Neural cell (in vitro differentiated cells): ENCODE results near the gene POLDIP3. TPM values are rescaled to one million over a fixed set of nuclear protein-coding genes. Genes with fewer than 3 reads are reported as not detected.

Experiments
- H2AFZ ChIP-seq: fragments of 200-600, 300-800 bp; sonication (generic), shearing (Covaris generic); 2 replicates; pipeline ENCODE4 v1.6.0; 2014; ENCODE audit warnings: low read depth, mild to moderate bottlenecking, antibody characterized with exemption, low read length, moderate library complexity
- H3F3A ChIP-seq: fragments of 200-600 bp; shearing (Covaris generic); 2 replicates; pipeline ENCODE4 v1.6.1; 2016; ENCODE audit warnings: mild to moderate bottlenecking, moderate library complexity, mixed read lengths, antibody characterized with exemption, low read length; ENCODE audit not compliant: insufficient read depth, poor library complexity, severe bottlenecking
- H3K27ac ChIP-seq: fragments of 200-600, 300-800 bp; sonication (generic), shearing (Covaris generic); 2 replicates; pipeline ENCODE4 v1.5.1; 2014; ENCODE audit warnings: mild to moderate bottlenecking, low read length, moderate library complexity
- H3K27me3 ChIP-seq: fragments of 300-800, 200-600 bp; sonication (generic), shearing (Covaris generic); 2 replicates; pipeline ENCODE4 v1.6.0; 2014; ENCODE audit warnings: mild to moderate bottlenecking, low read depth, low read length, moderate library complexity; ENCODE audit not compliant: insufficient read depth
- H3K36me3 ChIP-seq: fragments of 300-800, 200-600 bp; sonication (generic), shearing (Covaris generic); 2 replicates; pipeline ENCODE4 v1.5.1; 2014; ENCODE audit warnings: mild to moderate bottlenecking, antibody characterized with exemption, low read length, moderate library complexity; ENCODE audit not compliant: insufficient read depth
- H3K4me2 ChIP-seq: fragments of 300-800, 200-600 bp; sonication (generic), shearing (Covaris generic); 2 replicates; pipeline ENCODE4 v1.6.0; 2014; ENCODE audit warnings: mild to moderate bottlenecking, low read length
- H3K4me3 ChIP-seq: fragments of 300-800, 200-600 bp; sonication (generic), shearing (Covaris generic); 2 replicates; pipeline ENCODE4 v1.5.1; 2014; ENCODE audit warnings: mild to moderate bottlenecking, low read length, moderate library complexity
- H3K79me2 ChIP-seq: fragments of 200-600 bp; shearing (Covaris generic); replicated peaks from 2 replicates; pipeline ENCODE4 v1.6.0; 2014; ENCODE audit warnings: mild to moderate bottlenecking, low read length, moderate library complexity; ENCODE audit not compliant: insufficient read depth
- H3K9ac ChIP-seq: fragments of 300-800, 200-600 bp; sonication (generic), shearing (Covaris generic); 2 replicates; pipeline ENCODE4 v1.6.1; 2016; ENCODE audit warnings: mild to moderate bottlenecking, low read length, mixed read lengths
- H3K9me2 ChIP-seq: fragments of 200-600 bp; shearing (Covaris generic); 2 replicates; pipeline ENCODE4 v1.6.1; 2016; ENCODE audit warnings: mild to moderate bottlenecking, low read length, mixed read lengths; ENCODE audit not compliant: insufficient read depth
- H3K9me3 ChIP-seq: fragments of 200-600, 300-800 bp; sonication (generic), shearing (Covaris generic); 2 replicates; pipeline ENCODE4 v1.6.1; 2016; ENCODE audit warnings: mild to moderate bottlenecking, mixed run types, low read length, moderate library complexity, mixed read lengths
- H4K20me1 ChIP-seq: fragments of 200-600 bp; shearing (Covaris generic); 2 replicates; pipeline ENCODE4 v1.6.1; 2016; ENCODE audit warnings: mild to moderate bottlenecking, mixed run types; ENCODE audit not compliant: insufficient read depth
- EP300 ChIP-seq: fragments of 450-650 bp; conservative IDR thresholded peaks from 2 replicates; pipeline ENCODE4 v1.6.1; 2014; ENCODE audit warnings: antibody characterized with exemption, mild to moderate bottlenecking, moderate library complexity; ENCODE audit not compliant: poor library complexity, severe bottlenecking
- EZH2 ChIP-seq: fragments of 200-600, 300-800 bp; shearing (Covaris generic), sonication (generic); IDR thresholded peaks from 2 replicates; pipeline ENCODE4 v1.6.1; 2014; ENCODE audit warnings: antibody characterized with exemption, low read length, borderline replicate concordance, mild to moderate bottlenecking; ENCODE audit not compliant: insufficient read depth, poor library complexity, severe bottlenecking
- MXI1 ChIP-seq: fragments of 450-650 bp; conservative IDR thresholded peaks from 2 replicates; pipeline ENCODE4 v1.6.1; 2014; ENCODE audit warnings: antibody characterized with exemption, mild to moderate bottlenecking; ENCODE audit not compliant: poor library complexity, severe bottlenecking
- POLR2AphosphoS5 ChIP-seq: IDR thresholded peaks from 2 replicates; pipeline ENCODE4 v1.6.1; 2012
- RAD21 ChIP-seq: fragments of 450-650 bp; conservative IDR thresholded peaks from 2 replicates; pipeline ENCODE4 v1.6.1; 2014; ENCODE audit warnings: antibody characterized with exemption, mild to moderate bottlenecking, moderate library complexity
- SMC3 ChIP-seq: fragments of 450-650 bp; conservative IDR thresholded peaks from 2 replicates; pipeline ENCODE4 v1.6.1; 2014; ENCODE audit warnings: antibody characterized with exemption, mild to moderate bottlenecking, moderate library complexity; ENCODE audit not compliant: poor library complexity
- TAF1 ChIP-seq: IDR thresholded peaks from 2 replicates; pipeline ENCODE4 v1.6.1; 2012; ENCODE audit warnings: low read depth
- polyA plus RNA-seq: library from polyadenylated mRNA; depleted of rRNA; stranded (reverse); fragments of >200 nt; gene quantifications from 2 replicates; pipeline ENCODE4 v1.2.3, GENCODE V29; 2014
- TF ChIP-seq, protein P1 (sequence below): IDR thresholded peaks from 2 replicates; pipeline ENCODE4 v1.6.1; 2012; ENCODE audit warnings: borderline replicate concordance
- TF ChIP-seq, protein P2 (sequence below): fragments of 450-650 bp; IDR thresholded peaks from 2 replicates; pipeline ENCODE4 v1.5.1; 2014; ENCODE audit warnings: antibody characterized with exemption, mild to moderate bottlenecking, moderate library complexity; ENCODE audit not compliant: poor library complexity, severe bottlenecking

Gene POLDIP3
- polyA plus RNA-seq, 1 donor from 2014 or later, result 56.9 TPM

GRCh38 chr22:42656578-42656977, 41.9 kb upstream of the POLDIP3 start:
- no peaks in the 10 kb centered on the region for H3K9me2 ChIP-seq
- peak overlapping the region; percentile 66 for H3K27ac ChIP-seq
- no peaks in the 10 kb centered on the region for H4K20me1 ChIP-seq
- no peaks in the 10 kb centered on the region for H3K9me3 ChIP-seq
- H3K4me2 ChIP-seq, result no peak overlapping the region
- H3K4me3 ChIP-seq, result no peak overlapping the region
- no peaks in the 10 kb centered on the region for H3K79me2 ChIP-seq
- H3K9ac ChIP-seq, result no peak overlapping the region
- H3F3A ChIP-seq, result no peaks in the 10 kb centered on the region
- TF ChIP-seq, protein P1, sequence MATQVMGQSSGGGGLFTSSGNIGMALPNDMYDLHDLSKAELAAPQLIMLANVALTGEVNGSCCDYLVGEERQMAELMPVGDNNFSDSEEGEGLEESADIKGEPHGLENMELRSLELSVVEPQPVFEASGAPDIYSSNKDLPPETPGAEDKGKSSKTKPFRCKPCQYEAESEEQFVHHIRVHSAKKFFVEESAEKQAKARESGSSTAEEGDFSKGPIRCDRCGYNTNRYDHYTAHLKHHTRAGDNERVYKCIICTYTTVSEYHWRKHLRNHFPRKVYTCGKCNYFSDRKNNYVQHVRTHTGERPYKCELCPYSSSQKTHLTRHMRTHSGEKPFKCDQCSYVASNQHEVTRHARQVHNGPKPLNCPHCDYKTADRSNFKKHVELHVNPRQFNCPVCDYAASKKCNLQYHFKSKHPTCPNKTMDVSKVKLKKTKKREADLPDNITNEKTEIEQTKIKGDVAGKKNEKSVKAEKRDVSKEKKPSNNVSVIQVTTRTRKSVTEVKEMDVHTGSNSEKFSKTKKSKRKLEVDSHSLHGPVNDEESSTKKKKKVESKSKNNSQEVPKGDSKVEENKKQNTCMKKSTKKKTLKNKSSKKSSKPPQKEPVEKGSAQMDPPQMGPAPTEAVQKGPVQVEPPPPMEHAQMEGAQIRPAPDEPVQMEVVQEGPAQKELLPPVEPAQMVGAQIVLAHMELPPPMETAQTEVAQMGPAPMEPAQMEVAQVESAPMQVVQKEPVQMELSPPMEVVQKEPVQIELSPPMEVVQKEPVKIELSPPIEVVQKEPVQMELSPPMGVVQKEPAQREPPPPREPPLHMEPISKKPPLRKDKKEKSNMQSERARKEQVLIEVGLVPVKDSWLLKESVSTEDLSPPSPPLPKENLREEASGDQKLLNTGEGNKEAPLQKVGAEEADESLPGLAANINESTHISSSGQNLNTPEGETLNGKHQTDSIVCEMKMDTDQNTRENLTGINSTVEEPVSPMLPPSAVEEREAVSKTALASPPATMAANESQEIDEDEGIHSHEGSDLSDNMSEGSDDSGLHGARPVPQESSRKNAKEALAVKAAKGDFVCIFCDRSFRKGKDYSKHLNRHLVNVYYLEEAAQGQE, result no peak
- TF ChIP-seq MXI1 (no peak), POLR2AphosphoS5 (no peak), SMC3 (no peak), RAD21 (no peak), TAF1 (no peak), EP300 (no peak), EZH2 (no peak)
- TF ChIP-seq, protein P2, sequence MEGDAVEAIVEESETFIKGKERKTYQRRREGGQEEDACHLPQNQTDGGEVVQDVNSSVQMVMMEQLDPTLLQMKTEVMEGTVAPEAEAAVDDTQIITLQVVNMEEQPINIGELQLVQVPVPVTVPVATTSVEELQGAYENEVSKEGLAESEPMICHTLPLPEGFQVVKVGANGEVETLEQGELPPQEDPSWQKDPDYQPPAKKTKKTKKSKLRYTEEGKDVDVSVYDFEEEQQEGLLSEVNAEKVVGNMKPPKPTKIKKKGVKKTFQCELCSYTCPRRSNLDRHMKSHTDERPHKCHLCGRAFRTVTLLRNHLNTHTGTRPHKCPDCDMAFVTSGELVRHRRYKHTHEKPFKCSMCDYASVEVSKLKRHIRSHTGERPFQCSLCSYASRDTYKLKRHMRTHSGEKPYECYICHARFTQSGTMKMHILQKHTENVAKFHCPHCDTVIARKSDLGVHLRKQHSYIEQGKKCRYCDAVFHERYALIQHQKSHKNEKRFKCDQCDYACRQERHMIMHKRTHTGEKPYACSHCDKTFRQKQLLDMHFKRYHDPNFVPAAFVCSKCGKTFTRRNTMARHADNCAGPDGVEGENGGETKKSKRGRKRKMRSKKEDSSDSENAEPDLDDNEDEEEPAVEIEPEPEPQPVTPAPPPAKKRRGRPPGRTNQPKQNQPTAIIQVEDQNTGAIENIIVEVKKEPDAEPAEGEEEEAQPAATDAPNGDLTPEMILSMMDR, result no peak
- no peak overlapping the region for H2AFZ ChIP-seq
- H3K36me3 ChIP-seq, result no peaks in the 10 kb centered on the region
- peaks cover under 1% of the 10 kb centered on the region for H3K27me3 ChIP-seq

- no peak overlapping the region for H3K4me2 ChIP-seq
- H2AFZ ChIP-seq, result no peak overlapping the region
- peak; percentile 46 for TF ChIP-seq POLR2AphosphoS5
- TF ChIP-seq SMC3, result no peak
- TF ChIP-seq MXI1, result no peak
- TF ChIP-seq RAD21, result no peak
- peak; percentile 54 for TF ChIP-seq EP300
- TF ChIP-seq, protein P1, result peak; percentile 51
- no peak for TF ChIP-seq TAF1
- no peak for TF ChIP-seq EZH2
- no peaks in the 10 kb centered on the region for H3K9me3 ChIP-seq
- H3K27ac ChIP-seq, result peak overlapping the region; percentile 66
- H3K79me2 ChIP-seq, result no peaks in the 10 kb centered on the region
- no peaks in the 10 kb centered on the region for H3K36me3 ChIP-seq
- H3K4me3 ChIP-seq, result no peak overlapping the region
- H3K9ac ChIP-seq, result peak overlapping the region; percentile 47
- H4K20me1 ChIP-seq, result no peaks in the 10 kb centered on the region
- no peaks in the 10 kb centered on the region for H3F3A ChIP-seq
- no peaks in the 10 kb centered on the region for H3K9me2 ChIP-seq
- no peaks in the 10 kb centered on the region for H3K27me3 ChIP-seq
Measured at GRCh38 chr22:42655693-42656092, 41.0 kb upstream of the POLDIP3 start.
